Loucy (cell line): ENCODE results near the gene CNOT2.

ENCODE experiments used
- H2AFZ ChIP-seq: fragments of 200-600 bp; sonication (generic); 2 replicates; pipeline ENCODE4 v1.6.0; 2016; ENCODE audit warnings: antibody characterized with exemption, mild to moderate bottlenecking, low read length, moderate library complexity
- H3F3A ChIP-seq: fragments of 200-600 bp; 2 replicates; pipeline ENCODE4 v1.6.0; 2016; ENCODE audit warnings: antibody characterized with exemption, low read depth, mild to moderate bottlenecking
- H3K27me3 ChIP-seq: fragments of 200-600 bp; sonication (generic); 2 replicates; pipeline ENCODE4 v1.6.1; 2014; ENCODE audit warnings: low read length, mild to moderate bottlenecking; ENCODE audit not compliant: insufficient read depth, poor library complexity, severe bottlenecking
- H3K36me3 ChIP-seq: fragments of 200-600 bp; sonication (generic); 2 replicates; pipeline ENCODE4 v1.6.1; 2016; ENCODE audit warnings: low read length; ENCODE audit not compliant: insufficient read depth
- H3K4me1 ChIP-seq: fragments of 200-600 bp; sonication (generic); 2 replicates; pipeline ENCODE4 v1.5.1; 2014; ENCODE audit warnings: low read length, mild to moderate bottlenecking; ENCODE audit not compliant: insufficient read depth, poor library complexity, severe bottlenecking
- H3K4me2 ChIP-seq: fragments of 200-600 bp; sonication (generic); 2 replicates; pipeline ENCODE4 v1.6.0; 2014; ENCODE audit warnings: antibody characterized with exemption, low read length, low read depth, mild to moderate bottlenecking; ENCODE audit not compliant: poor library complexity, severe bottlenecking
- H3K4me3 ChIP-seq: fragments of 200-600 bp; sonication (generic); 2 replicates; pipeline ENCODE4 v1.5.1; 2014; ENCODE audit warnings: low read length, mild to moderate bottlenecking, mixed read lengths; ENCODE audit not compliant: poor library complexity, severe bottlenecking
- H3K79me2 ChIP-seq: fragments of 200-600 bp; sonication (generic); 2 replicates; pipeline ENCODE4 v1.6.1; 2014; ENCODE audit warnings: low read length; ENCODE audit not compliant: insufficient read depth
- H3K9ac ChIP-seq: fragments of 200-600 bp; sonication (generic); 2 replicates; pipeline ENCODE4 v1.6.0; 2014; ENCODE audit warnings: mild to moderate bottlenecking, low read depth, low read length, moderate library complexity; ENCODE audit not compliant: poor library complexity, severe bottlenecking
- H3K9me2 ChIP-seq: fragments of 200-600 bp; sonication (generic); replicated peaks from 2 replicates; pipeline ENCODE4 v1.6.1; 2016; ENCODE audit warnings: low read depth, low read length, mixed read lengths
- H3K9me3 ChIP-seq: fragments of 200-600 bp; sonication (generic); 2 replicates; pipeline ENCODE4 v1.6.1; 2014; ENCODE audit warnings: mild to moderate bottlenecking, antibody characterized with exemption, low read length, low read depth; ENCODE audit not compliant: insufficient read depth
- H4K20me1 ChIP-seq: fragments of 200-600 bp; sonication (generic); 2 replicates; pipeline ENCODE4 v1.6.0; 2014; ENCODE audit warnings: antibody characterized with exemption, low read length, mild to moderate bottlenecking; ENCODE audit not compliant: insufficient read depth, poor library complexity, severe bottlenecking
- CTCF ChIP-seq: fragments of 200-600 bp; sonication (generic); conservative IDR thresholded peaks from 2 replicates; pipeline ENCODE4 v1.5.1; 2014; ENCODE audit warnings: mild to moderate bottlenecking, antibody characterized with exemption, low read length
- EZH2phosphoT487 ChIP-seq: fragments of 200-600 bp; IDR thresholded peaks from 2 replicates; pipeline ENCODE4 v1.6.1; 2018; ENCODE audit warnings: antibody characterized with exemption, mild to moderate bottlenecking, moderate library complexity, borderline replicate concordance

Gene CNOT2

GRCh38 chr12:70305794-70306193 is 62.6 kb downstream of the CNOT2 start:
- Histone ChIP-seq H3K36me3 (peaks cover 21% of the 10 kb centered on the region; the same call in 1 of the 2 replicates), H3K9me2 (no peaks in the 10 kb centered on the region), H3K79me2 (peaks cover 71% of the 10 kb centered on the region), H3K27me3 (no peaks in the 10 kb centered on the region), H3K4me3 (no peak overlapping the region), H3K9me3 (no peaks in the 10 kb centered on the region; the same call in 1 of the 2 replicates), H3K4me1 (no peaks in the 10 kb centered on the region), H3K9ac (no peak overlapping the region), H3K4me2 (no peak overlapping the region), H2AFZ (no peak overlapping the region), H4K20me1 (peaks cover 27% of the 10 kb centered on the region), H3F3A (peaks cover 3% of the 10 kb centered on the region; the same call in 1 of the 2 replicates)
- no peak for TF ChIP-seq EZH2phosphoT487

GRCh38 chr12:70306676-70307075 is 63.4 kb downstream of the CNOT2 start:
- no peak for TF ChIP-seq CTCF
- no peak for TF ChIP-seq EZH2phosphoT487
- Histone ChIP-seq H3K79me2 (peaks cover 75% of the 10 kb centered on the region), H3K4me1 (no peaks in the 10 kb centered on the region)

GRCh38 chr12:70307868-70308267 is 64.6 kb downstream of the CNOT2 start:
- H3K4me1 ChIP-seq: no peaks in the 10 kb centered on the region
- H2AFZ ChIP-seq: no peak overlapping the region
- no peak overlapping the region for H3K4me3 ChIP-seq
- H3K27me3 ChIP-seq: no peaks in the 10 kb centered on the region
- H4K20me1 ChIP-seq: peaks cover 29% of the 10 kb centered on the region
- no peak overlapping the region for H3K4me2 ChIP-seq
- TF ChIP-seq CTCF (no peak), EZH2phosphoT487 (no peak)
- H3K36me3 ChIP-seq: peaks cover 37% of the 10 kb centered on the region
- peaks cover 3% of the 10 kb centered on the region; the same call in 1 of the 2 replicates for H3F3A ChIP-seq
- no peaks in the 10 kb centered on the region for H3K9me2 ChIP-seq
- H3K9me3 ChIP-seq: no peaks in the 10 kb centered on the region
- H3K9ac ChIP-seq: no peak overlapping the region
- H3K79me2 ChIP-seq: peaks cover 87% of the 10 kb centered on the region

More at GRCh38 chr12:70306676-70307075, 63.4 kb downstream of the CNOT2 start:
- Histone ChIP-seq H3K4me2 (no peak overlapping the region), H3K9me2 (no peaks in the 10 kb centered on the region), H4K20me1 (peaks cover 29% of the 10 kb centered on the region), H3K9ac (no peak overlapping the region), H3F3A (peaks cover 3% of the 10 kb centered on the region; the same call in 1 of the 2 replicates), H3K9me3 (no peaks in the 10 kb centered on the region), H3K27me3 (no peaks in the 10 kb centered on the region), H3K36me3 (peaks cover 28% of the 10 kb centered on the region; the same call in 1 of the 2 replicates), H3K4me3 (no peak overlapping the region), H2AFZ (no peak overlapping the region)

GRCh38 chr12:70309348-70309747 is 66.1 kb downstream of the CNOT2 start:
- Histone ChIP-seq H3K9ac (no peak overlapping the region), H3K4me3 (no peak overlapping the region), H2AFZ (no peak overlapping the region), H4K20me1 (peaks cover 36% of the 10 kb centered on the region), H3K27me3 (no peaks in the 10 kb centered on the region), H3K9me3 (no peaks in the 10 kb centered on the region), H3K9me2 (no peaks in the 10 kb centered on the region), H3K36me3 (peaks cover 43% of the 10 kb centered on the region), H3K79me2 (peaks cover 95% of the 10 kb centered on the region), H3K4me1 (no peaks in the 10 kb centered on the region), H3K4me2 (no peak overlapping the region), H3F3A (peaks cover 3% of the 10 kb centered on the region; the same call in 1 of the 2 replicates)
- no peak for TF ChIP-seq EZH2phosphoT487
- no peak for TF ChIP-seq CTCF
